Putamen (tissue), 1 donor: Measurements from ENCODE around the gene PDLIM4.
A peak's percentile ranks its signal among the peaks of the same experiment; 100 is the strongest.

Experiments
- DNase-seq: peaks from one replicate; pipeline ENCODE4 v3.0.0-alpha.2; 2016; ENCODE audit warnings: low spot score

Gene PDLIM4, protein sequence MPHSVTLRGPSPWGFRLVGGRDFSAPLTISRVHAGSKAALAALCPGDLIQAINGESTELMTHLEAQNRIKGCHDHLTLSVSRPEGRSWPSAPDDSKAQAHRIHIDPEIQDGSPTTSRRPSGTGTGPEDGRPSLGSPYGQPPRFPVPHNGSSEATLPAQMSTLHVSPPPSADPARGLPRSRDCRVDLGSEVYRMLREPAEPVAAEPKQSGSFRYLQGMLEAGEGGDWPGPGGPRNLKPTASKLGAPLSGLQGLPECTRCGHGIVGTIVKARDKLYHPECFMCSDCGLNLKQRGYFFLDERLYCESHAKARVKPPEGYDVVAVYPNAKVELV

DNA sequence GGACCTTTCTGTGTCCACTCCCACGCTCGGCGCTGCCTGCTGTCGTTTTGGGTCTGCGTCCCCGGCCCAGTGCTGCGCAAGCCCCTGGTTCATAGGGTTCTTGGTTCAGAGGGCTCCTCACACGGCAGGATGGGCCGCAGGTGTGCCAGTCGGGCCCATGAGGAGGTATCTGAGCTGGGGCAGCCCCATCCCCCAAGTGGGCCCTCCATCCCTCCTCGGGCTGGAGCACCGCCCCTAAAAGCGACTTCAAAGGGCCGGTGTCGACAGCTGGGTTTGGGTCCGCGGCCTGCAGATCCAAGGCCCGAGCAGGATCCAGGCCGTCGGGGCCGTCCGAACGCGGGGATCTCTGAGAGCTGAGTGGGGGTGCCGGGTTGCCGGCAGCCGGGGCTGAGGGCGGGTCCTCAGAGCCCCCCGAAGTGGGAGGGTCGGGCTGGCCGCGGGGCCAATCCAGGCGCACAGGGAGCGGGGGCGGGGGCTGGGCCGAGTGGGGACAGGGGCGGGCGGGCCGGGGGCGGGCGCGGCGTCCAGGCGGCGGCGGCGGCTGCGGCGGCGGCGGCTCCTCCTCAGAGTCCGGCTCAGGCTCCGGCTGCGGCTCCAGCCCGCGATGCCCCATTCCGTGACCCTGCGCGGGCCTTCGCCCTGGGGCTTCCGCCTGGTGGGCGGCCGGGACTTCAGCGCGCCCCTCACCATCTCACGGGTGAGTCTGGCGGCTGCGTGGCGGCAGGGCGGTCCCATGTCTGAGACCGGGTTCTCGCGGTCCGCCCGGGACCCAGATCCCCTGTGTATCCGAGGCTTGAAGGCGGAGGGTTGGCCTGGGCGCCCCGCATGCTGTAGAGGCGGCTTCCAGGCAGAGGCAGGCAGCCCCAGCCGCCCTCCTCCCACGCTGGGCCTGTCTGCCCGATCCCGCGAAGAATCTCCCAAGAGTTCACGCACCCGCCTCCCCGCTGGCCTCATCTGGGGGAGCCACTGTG is at the start of gene PDLIM4:
Gene PDLIM4 (plus strand): TSS at position 566 of the 971 bp plus-strand sequence. CDS start 39 bp downstream, at position 605.
- DNase-seq, result no peak

DNA sequence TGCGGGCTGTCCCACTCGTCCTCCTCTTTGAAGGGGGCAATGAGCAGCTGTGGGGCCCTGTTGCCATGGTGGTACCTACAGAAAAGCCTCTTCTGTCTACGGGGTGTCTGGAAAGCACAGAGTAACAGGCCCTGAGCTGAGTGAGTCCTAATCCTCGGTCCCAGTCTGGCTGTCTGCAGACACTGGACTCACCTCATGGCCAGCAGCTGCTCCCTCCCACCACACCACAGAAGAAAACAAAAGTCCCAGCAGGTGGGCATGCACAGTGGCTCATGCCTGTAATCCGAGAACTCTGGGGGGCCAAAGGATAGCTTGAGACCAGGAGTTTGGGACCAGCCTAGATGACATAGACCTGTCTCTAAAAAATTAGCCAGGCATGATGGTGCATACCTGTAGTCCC is 49.7 kb upstream of the PDLIM4 start:
- no peak for DNase-seq

DNA sequence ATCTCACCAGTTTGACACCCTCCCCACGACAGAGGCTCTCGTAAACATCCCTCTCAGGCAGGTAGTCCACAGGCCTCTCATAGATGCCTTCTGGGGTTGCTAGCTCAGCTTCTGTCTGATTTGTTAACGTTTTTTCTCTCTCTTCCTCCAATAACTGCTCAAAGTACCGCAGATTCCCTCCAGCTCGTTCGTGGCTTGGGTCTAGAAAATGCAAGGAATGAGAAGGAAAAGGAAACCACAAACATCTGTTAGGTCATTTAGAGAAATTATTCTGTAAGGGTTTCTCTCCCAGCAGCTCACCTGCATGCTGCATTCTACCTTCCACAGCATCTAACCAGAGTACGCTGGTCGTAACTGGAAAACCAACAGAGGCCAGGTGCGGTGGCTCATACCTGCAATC is 48.4 kb upstream of the PDLIM4 start:
- no peak for DNase-seq

DNA sequence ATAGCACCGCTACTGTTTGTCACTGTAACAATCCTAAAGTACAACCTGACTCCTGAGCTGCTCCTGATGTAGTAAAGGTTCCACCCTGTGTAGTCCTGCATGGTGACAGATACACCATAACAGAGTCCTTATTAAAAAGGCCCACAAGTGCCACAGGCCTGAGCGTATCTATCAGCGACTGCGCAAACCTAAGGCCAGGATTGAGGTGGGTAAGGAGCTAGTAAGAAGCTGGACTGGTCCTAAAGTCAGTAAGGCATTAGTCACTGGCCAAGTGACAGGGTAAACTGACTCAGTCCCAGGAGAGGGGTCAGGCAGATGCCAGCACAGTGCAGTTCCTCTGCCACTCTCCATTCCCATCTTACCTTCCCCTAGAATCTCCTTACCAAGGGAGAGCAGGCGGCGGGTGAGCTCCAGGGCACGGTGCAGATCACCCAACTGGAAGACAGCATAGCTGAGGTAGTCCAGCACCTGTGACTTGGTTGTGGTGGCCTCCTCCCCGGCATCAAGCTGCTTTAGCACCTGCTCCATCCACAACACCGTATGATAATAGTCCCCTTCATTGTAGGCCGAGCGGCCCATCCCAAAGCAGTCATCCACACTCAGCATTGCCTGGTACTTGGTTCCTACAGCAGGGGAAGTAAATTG is 47.5 kb upstream of the PDLIM4 start:
- DNase-seq, result no peak

DNA sequence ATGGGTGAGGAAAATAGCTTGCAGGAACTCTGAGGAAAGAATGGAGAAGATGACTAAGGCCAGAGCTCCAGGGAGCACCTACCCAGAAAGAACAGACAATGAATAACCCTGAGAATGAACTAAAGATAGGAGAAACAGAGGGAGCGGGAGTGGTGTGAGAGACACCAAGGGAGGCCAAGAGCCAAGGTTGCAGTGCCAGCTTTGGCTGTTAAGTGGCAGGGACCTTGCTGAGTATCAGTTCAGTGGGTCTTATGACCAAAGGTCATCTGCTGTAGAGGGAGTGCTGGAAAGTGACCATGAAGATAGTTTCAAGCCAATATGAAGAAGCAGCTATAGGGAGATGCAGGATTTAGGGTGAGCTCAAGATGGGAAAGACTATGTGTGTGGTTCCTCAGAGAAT is 46.6 kb upstream of the PDLIM4 start:
- DNase-seq, result no peak

DNA sequence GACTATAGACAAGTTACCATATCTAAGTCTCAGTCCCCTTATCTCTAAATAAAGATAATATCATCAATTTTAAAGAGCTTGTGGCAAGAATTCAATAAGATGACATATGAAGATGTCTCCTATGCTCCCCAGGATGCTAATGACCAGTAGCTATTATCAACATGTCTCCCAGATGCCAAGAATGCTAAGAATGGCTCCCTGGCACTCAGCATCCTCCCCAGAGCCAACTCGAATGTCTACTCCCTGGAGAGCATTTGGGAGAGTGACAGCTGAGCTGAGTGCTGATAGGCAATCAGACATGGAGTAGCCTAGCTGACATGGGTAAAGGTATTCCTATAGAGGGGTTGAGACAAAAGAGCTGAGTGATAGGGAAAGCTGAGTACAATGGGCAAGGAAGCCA is 45.7 kb upstream of the PDLIM4 start:
- DNase-seq, result no peak

DNA sequence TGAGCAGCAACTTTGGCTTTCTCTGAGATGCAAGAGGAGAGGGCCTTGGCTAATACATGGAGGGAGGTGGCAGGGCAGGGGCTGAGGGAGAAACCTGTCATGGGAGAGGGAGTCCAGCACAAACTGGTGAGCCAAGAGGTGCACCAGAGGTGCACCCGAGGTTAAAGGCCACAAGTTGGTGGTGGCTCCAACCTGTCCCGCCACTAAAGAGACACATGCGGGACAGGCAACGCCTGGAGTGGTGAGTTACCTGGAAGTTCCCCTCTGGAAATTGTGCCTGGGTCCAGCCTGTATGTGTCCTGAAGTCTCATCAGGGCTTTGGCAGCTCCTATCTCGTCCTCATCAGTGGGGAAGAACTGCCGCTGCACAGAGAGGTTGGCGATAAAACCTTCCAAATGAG is 43.8 kb upstream of the PDLIM4 start:
- DNase-seq, result no peak

DNA sequence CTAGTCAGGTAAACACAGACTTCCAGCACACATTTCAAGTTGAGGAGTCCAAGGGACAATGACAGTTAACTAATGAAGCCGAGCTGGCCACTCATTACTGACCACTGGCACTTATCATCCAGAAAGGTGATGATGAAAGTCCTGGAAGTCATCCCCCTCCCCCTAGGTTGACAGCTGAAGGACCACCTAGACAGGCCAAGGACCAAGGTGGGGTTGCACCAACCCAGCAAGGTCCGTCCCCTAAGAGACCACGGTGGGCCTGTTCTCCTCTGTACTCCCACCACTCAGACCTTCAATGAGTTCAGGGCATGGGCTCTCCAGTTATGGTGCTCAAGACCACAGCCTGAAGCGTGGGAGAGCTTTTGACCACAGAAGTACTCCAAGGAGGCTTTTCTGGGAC is 43.0 kb upstream of the PDLIM4 start:
- no peak for DNase-seq

DNA sequence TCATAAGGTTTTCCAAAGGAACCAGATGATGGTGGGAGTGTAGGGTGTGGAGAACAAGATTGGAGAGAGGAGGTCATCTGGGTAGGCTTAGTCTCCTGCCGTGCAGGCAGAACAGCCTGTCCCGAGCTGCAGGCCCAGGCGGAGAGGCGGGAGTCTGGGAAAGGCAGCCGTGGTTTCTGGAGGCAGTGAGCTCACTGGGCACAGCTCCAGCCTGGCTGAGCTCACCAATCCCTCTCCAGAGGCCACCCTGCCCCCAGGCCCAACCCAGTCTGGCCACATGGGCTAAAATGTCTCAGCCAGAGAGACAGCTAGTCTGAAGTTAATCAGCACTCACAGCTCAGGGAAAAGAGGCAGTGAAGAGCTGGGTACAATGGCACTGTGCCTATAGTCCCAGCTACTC is 42.2 kb upstream of the PDLIM4 start:
- DNase-seq, result peak; percentile 78

DNA sequence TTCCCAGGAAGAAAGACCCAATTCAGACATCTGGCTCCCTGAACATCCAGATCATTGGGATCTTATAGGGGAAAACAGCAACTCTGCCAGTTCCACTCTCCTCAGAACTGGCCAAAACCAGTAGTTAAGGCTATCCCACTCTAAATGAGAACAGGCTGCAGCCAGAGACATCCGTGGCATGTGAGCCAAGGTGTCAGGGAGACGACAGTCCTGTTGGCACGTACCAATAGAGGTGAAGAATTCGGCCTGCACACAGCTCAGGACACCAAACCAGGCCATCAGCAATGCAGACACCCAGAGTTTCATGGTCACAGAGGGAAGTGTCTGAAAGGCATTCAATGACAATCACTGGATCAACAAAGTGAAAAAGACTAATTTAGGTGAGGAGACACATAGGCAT is 39.2 kb upstream of the PDLIM4 start:
- DNase-seq, result no peak

DNA sequence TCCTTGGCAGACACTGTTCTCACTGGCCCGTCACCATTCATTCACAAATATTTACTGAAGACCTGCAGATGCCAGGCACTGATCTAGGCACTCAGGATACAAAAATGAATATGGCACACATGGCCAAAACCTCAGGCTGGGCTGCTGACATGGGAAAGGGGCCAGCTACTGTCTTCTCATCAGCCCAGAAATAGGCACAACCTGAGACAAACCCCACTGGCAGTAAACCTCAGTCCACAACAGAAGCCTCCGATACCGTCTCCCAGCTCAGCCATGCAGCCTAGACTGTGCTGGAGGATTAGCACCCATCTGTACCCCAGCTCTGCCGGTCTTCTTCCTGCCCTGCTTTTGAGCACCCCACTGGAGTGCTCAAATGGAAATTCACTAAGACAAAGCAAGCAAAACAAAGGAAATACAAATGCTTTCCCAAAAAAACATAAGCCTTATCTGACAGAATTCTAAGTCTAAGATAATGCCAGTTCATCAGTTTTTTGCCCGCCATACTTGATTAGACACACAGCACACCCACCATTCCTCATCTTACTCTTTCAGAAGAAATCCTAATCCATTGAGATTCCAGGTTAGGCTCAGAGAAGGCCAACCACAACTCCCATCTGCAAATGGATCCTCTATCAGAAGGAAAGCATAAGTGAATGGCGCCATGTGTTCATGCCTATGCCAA is 38.1 kb upstream of the PDLIM4 start:
- DNase-seq, result no peak

DNA sequence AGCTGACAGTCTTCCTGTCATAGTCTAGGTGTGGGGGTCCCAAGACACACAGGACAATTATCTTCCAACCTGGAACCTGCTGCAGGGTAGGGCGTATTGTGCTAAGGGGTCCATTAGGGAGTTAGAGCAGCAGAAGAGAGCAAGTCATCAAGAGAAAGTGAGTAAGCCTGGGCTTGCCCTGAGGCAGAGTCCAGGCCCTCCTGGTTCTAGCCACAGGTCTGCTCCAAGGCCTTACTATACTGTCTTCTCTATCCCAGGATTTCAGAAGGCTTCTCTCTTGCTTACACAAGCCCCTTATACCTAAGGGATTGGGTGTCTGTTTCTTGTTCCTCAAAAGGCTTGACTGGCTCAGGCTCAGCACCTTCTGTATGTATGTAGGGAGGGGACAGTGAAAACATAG is 37.5 kb upstream of the PDLIM4 start:
- no peak for DNase-seq

DNA sequence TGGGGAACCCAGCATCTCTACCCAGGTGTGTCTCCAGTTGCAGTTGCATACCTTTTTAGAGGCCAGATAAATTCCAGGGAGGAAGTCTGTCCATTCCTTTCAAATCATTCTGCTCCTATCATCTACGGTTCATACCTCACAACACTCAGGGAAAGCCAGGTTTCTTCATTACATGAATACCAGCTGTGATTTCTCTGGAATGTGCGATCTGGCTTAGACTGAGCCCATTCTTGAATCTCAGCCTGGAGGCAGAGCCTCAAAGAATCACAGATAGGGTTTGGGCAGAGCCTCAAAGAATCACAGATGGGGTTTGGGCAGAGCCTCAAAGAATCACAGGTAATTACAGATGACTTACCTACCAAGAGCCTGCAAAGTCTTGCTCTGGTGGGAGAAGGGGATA is 37.0 kb upstream of the PDLIM4 start:
- DNase-seq, result no peak

DNA sequence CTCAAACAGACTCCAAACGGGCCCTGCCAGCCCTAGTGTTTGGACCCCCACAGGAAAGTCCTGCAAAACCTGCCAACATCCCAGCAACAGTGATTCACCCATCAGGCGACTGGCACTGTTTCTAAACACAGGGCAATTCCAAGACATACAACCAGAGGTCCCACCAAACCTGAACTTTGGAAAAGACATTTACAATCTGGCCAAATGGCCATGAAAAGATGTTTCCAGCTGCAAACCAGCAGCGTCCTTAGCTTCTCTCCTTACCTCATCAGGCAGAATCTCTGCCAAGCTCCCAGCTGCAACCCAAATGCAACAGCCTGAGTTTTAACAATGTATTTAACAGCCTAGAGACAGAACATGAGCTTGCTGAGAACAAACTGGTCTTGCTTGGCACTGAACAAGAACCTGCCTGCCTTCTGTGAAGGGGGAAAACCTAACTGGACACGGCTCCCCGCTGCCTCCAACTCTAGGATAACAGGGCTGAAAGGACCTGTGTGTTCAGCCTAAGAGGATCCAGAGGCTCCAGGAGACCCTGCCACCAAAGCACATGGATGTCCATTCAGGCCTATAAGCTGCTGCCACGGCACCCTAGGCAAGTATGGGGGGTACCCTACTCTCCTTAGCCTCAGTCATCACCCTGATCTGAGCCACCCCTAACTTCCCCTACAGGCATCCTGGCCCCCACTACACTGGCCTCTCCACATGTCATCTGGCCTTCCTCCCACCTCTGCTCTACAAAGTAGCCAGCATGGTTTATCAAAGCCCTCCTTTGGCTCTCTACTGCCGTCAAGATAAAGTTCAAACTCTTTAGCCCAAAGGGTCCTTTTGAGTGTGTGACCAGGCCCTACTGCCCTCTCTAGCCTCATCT is 35.5 kb upstream of the PDLIM4 start:
- no peak for DNase-seq

DNA sequence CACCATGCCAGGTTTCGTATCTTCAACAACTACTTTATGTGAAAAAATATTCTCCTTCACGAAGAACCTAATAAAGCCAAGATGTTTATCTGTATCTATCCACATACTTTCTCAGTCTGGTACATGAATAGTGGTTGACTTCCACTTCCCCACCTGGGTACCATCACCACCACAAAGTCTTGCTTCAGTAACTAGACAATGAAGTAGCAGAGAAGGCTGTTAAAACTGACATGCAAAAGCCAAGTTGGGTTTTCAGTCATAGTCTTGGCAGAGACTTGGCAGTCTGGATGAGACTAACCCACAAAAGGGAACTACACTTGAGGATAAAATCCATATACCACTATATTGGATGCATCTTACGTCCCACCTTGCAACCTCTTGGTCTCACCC is 34.9 kb upstream of the PDLIM4 start:
- no peak for DNase-seq

DNA sequence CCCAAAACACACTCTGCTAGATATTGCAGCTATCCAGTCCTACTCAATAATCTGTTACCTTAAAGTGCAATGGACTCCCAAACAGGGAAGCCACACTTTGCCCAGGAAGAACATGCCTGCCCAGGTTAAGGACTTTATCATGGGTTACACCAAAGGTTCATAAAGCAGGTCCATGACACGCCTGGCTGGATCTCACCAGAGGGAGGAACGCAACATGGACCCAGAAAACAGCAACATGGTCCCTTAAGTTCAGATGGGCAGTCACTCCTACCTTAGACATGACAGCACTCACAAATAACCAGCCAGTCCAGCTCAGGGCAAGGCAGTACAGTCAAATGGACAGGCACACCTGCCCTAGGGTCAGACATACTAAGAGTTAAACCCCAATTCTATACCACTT is 33.6 kb upstream of the PDLIM4 start:
- no peak for DNase-seq

DNA sequence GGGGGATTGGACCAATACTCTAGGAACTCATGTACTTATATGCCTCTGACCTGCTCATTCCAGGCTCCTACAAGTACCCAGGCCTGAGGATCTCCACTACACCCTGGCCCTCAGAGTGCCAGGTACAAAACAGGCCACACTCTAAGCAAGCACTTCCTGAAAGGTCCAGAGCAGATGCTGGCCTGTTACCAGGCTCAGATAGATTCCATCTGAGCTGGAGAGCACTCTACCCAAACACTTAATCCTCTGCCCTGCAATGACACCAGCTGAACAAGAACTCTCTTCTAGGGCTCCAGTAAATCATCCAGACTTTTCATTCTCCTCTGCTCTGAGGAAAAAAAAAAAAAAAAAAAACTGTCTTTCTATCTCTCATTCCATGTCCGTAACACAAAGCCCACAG is 32.8 kb upstream of the PDLIM4 start:
- no peak for DNase-seq

DNA sequence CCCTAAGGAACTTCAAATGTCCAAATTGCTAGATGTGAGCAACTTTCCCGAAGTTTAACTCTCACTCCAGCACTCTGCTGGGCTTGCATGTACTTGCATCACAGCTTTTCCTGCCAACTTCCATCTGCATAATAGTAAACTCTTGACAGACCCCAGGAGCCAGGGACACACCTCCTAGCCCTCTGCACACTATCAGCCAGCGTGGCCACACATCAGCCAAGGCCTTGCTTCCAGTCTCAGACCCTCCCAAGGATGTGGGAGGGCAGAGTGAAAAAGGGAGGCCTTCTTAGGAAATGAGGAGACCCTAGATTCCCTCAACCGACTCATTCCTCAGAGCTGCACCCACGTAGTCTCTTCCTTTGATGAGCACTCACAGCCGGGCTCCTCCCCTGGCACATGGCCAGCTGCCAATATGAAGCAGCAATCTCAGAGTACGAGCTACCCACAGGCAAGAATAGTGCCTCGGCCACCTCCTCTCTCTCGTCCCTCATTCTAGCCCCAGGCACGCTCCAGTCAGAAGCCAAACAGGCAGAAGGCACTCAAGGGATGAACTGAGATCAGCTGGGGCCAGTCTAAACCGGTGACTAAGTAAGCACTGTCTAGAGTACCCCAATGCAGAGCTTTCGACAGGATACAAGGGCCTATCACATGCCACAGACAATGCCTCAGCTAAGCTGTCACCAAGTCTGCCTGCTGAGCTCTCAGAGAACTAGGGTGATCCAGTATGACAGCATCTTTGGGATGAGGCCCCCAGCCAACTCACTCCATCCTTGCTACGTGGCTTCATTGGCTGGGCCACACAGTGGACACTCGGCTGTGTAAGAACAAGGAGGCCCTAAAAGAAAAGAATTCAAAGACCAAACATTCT is 32.1 kb upstream of the PDLIM4 start:
- peak; percentile 55 for DNase-seq

DNA sequence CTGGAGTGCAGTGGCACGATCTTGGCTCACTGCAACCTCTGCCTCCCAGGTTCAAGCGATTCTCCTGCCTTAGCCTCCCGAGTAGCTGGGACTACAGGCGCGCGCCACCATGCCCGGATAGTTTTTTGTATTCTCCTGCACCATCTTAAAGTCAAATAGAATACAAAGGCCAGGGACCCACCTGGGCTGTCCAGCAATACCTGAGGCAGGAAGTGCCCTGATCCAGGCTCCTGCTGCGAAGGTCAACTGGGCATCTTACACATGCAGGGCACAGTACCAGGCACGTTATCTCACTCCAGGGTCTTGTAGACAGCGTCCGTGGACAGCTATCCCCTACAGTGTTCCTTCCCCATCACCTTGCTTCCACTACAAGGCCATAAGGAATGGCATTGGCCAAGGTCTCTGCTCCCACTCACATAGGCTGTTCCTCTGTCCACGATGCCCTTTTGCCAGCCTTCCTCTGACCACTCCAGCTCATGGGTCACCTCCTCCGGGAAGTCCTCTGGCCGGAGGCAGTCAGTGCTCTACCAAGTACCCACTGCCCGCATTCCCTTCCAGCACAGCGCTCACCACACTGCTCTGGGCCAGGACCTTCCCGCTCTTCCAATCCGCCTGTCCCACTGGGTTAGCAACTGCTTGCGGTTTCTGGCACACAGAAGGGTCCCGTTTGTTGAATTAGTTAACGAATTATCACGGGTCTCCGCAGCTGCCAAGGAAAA is 30.8 kb upstream of the PDLIM4 start:
- DNase-seq, result no peak

DNA sequence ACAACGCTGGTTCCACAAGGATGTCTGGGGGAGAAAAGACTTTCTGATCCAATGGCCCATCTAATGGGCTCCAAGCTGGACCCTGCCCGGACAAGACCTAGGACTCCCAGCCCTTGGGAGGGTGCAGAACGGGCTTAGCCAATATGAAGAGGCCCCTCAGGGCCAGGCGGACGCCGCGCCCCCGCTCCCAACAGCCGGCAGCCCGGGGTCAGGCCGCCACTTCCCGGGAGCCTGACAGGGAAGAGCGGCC is 30.3 kb upstream of the PDLIM4 start:
- no peak for DNase-seq
